ENCODE data around the gene METTL16. TPM values are rescaled to one million over a fixed set of nuclear protein-coding genes. Genes with fewer than 3 reads are reported as not detected.

The METTL16 gene
- total and polyA plus RNA-seq, 9 of the 15 experiments (the other 6 are each of a cell fraction or from before 2014, with no cell fraction given), result 12.1 to 30.5 (median 19.8) TPM

- TF ChIP-seq ZFPM2 (CRISPR knock-in tag; IDR thresholded peaks at IDR 0.05), result no peak
- TF ChIP-seq, protein P1, sequence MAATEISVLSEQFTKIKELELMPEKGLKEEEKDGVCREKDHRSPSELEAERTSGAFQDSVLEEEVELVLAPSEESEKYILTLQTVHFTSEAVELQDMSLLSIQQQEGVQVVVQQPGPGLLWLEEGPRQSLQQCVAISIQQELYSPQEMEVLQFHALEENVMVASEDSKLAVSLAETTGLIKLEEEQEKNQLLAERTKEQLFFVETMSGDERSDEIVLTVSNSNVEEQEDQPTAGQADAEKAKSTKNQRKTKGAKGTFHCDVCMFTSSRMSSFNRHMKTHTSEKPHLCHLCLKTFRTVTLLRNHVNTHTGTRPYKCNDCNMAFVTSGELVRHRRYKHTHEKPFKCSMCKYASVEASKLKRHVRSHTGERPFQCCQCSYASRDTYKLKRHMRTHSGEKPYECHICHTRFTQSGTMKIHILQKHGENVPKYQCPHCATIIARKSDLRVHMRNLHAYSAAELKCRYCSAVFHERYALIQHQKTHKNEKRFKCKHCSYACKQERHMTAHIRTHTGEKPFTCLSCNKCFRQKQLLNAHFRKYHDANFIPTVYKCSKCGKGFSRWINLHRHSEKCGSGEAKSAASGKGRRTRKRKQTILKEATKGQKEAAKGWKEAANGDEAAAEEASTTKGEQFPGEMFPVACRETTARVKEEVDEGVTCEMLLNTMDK (IDR thresholded peaks at IDR 0.05; ENCODE audit: borderline replicate concordance, insufficient read depth, low read depth, low read length, poor library complexity, severe bottlenecking), result no peak
- peak; percentile 25 for TF ChIP-seq SMAD1 (IDR thresholded peaks at IDR 0.05; ENCODE audit: low read depth, low read length, partially characterized antibody)
- TF ChIP-seq, protein P2, sequence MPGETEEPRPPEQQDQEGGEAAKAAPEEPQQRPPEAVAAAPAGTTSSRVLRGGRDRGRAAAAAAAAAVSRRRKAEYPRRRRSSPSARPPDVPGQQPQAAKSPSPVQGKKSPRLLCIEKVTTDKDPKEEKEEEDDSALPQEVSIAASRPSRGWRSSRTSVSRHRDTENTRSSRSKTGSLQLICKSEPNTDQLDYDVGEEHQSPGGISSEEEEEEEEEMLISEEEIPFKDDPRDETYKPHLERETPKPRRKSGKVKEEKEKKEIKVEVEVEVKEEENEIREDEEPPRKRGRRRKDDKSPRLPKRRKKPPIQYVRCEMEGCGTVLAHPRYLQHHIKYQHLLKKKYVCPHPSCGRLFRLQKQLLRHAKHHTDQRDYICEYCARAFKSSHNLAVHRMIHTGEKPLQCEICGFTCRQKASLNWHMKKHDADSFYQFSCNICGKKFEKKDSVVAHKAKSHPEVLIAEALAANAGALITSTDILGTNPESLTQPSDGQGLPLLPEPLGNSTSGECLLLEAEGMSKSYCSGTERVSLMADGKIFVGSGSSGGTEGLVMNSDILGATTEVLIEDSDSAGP (CRISPR knock-in tag; IDR thresholded peaks at IDR 0.05), result peak; percentile 78
- TF ChIP-seq, protein P3, sequence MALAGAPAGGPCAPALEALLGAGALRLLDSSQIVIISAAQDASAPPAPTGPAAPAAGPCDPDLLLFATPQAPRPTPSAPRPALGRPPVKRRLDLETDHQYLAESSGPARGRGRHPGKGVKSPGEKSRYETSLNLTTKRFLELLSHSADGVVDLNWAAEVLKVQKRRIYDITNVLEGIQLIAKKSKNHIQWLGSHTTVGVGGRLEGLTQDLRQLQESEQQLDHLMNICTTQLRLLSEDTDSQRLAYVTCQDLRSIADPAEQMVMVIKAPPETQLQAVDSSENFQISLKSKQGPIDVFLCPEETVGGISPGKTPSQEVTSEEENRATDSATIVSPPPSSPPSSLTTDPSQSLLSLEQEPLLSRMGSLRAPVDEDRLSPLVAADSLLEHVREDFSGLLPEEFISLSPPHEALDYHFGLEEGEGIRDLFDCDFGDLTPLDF (CRISPR knock-in tag; IDR thresholded peaks at IDR 0.05), result no peak
- no peak for TF ChIP-seq CREBBP (IDR thresholded peaks at IDR 0.05; ENCODE audit: low read depth, low read length)
- TF ChIP-seq ZNF639 (CRISPR knock-in tag; conservative IDR thresholded peaks at IDR 0.05 in 1 of 2, IDR thresholded peaks at IDR 0.05 in 1 of 2), result peak in 1 of 2 experiments; percentile 52; a peak in 1 of 4 replicates
- TF ChIP-seq, protein P4, sequence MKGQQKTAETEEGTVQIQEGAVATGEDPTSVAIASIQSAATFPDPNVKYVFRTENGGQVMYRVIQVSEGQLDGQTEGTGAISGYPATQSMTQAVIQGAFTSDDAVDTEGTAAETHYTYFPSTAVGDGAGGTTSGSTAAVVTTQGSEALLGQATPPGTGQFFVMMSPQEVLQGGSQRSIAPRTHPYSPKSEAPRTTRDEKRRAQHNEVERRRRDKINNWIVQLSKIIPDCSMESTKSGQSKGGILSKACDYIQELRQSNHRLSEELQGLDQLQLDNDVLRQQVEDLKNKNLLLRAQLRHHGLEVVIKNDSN (CRISPR knock-in tag; IDR thresholded peaks at IDR 0.05), result peak; percentile 36; the same call in 1 of the 2 replicates
- TF ChIP-seq SRSF1 (IDR thresholded peaks at IDR 0.05; ENCODE audit: low read depth, low read length), result no peak
- no peak for TF ChIP-seq FOXP1 (CRISPR knock-in tag; IDR thresholded peaks at IDR 0.05)
- TF ChIP-seq ZFX (CRISPR knock-in tag; IDR thresholded peaks at IDR 0.05), result peak; percentile 2; the same call in 1 of the 2 replicates
- no peak for TF ChIP-seq ZC3H8 (IDR thresholded peaks at IDR 0.05)
- TF ChIP-seq ZNF197 (CRISPR knock-in tag; IDR thresholded peaks at IDR 0.05; ENCODE audit: low read depth), result no peak
- peak; percentile 64 for TF ChIP-seq CHD1 (IDR thresholded peaks at IDR 0.05; ENCODE audit: low read length)
- TF ChIP-seq MTF1 (CRISPR knock-in tag; IDR thresholded peaks at IDR 0.05; ENCODE audit: borderline replicate concordance), result no peak
- TF ChIP-seq NCOA4 (IDR thresholded peaks at IDR 0.05; ENCODE audit: partially characterized antibody), result no peak
- no peak for TF ChIP-seq BHLHE40 (IDR thresholded peaks at IDR 0.05; ENCODE audit: low read length)
- TF ChIP-seq ZNF75A (CRISPR knock-in tag; IDR thresholded peaks at IDR 0.05), result no peak
- TF ChIP-seq KDM4B (IDR thresholded peaks at IDR 0.05; ENCODE audit: borderline replicate concordance in 2 of 2, low read depth in 1 of 2), result no peak
- no peak for TF ChIP-seq ZNF766 (CRISPR knock-in tag; conservative IDR thresholded peaks at IDR 0.05)
- TF ChIP-seq DMBX1 (CRISPR knock-in tag; IDR thresholded peaks at IDR 0.05; ENCODE audit: borderline replicate concordance), result no peak
These were observed 110.7 kb downstream of the METTL16 start, which contains the start of gene MNT (continued) for GRCh38 chr17:2400877-2401425.

Measured in K562 (cell line).